Heart right ventricle (tissue), 16 donors: ENCODE data around the gene DARS1. TPM values are rescaled to one million over a fixed set of nuclear protein-coding genes. Genes with fewer than 3 reads are reported as not detected.

Experiments used
- ATAC-seq, 8 donors: fragments of 200-7000 bp; cut with Tn5 transposase; one replicate each; pipeline ENCODE4 v1.9.1; 2020; ENCODE audit warnings: mild to moderate bottlenecking in 8 of 8, moderate library complexity in 8 of 8, moderate number of reproducible peaks in 1 of 8
- DNase-seq, 2 donors: peaks; one replicate each; pipeline ENCODE4 v3.0.0-alpha.2; 2020
- H3K27ac ChIP-seq, 10 donors: fragments of 200-600 bp; sonication (generic) in 2 of 10; one replicate each; pipeline versions ENCODE4 v1.5.0 to v1.8.0; 2020 to 2022; ENCODE audit warnings: mild to moderate bottlenecking in 3 of 10
- H3K27me3 ChIP-seq, 7 donors: fragments of 200-600 bp; one replicate each; pipeline ENCODE4 v1.8.0; 2021 to 2022; ENCODE audit warnings: mild to moderate bottlenecking in 2 of 7
- H3K36me3 ChIP-seq, 9 donors: fragments of 200-600 bp; sonication (generic) in 1 of 9; one replicate each; pipeline versions ENCODE4 v1.5.0 to v1.8.0; 2020 to 2022; ENCODE audit warnings: mild to moderate bottlenecking in 2 of 9
- H3K4me1 ChIP-seq, 9 donors: fragments of 200-600 bp; sonication (generic) in 1 of 9; one replicate each; pipeline versions ENCODE4 v1.5.0 to v1.8.0; 2020 to 2022; ENCODE audit warnings: mild to moderate bottlenecking in 4 of 9
- H3K4me3 ChIP-seq, 10 donors: fragments of 200-600 bp; sonication (generic) in 2 of 10; one replicate each; pipeline versions ENCODE4 v1.5.0 to v1.8.0; 2020 to 2022; ENCODE audit warnings: mild to moderate bottlenecking in 7 of 10, moderate library complexity in 2 of 10
- H3K9me3 ChIP-seq, 11 donors: fragments of 200-600 bp in 10 of 11; sonication (generic) in 2 of 11; one replicate each; pipeline versions ENCODE4 v1.5.0 to v1.8.0; 2013 to 2022; ENCODE audit warnings: mild to moderate bottlenecking in 2 of 11, control low read depth in 1 of 11, moderate library complexity in 1 of 11
- WGBS, 2 donors: extraction: QIAGEN DNeasy Blood & Tissue Kit; methylation state at CpG; one replicate each; pipeline ENCODE4 v1.1.7; 2013; ENCODE audit warnings: inconsistent platforms in 1 of 2; 5-methylcytosine and 5-hydroxymethylcytosine counted together
- intact Hi-C, 10 donors: fragments of 100-400 bp; cut with DNase I; formaldehyde crosslinking; loops; one replicate each; pipeline versions ENCODE4 v1.11.1 to v1.14.2; 2022
- polyA plus RNA-seq, 2 donors: library from polyadenylated mRNA; stranded (reverse); fragments of 200-250 nt; gene quantifications; one replicate each; pipeline ENCODE4 v1.2.3, GENCODE V29; 2013
- total RNA-seq, 10 donors: library from RNA; stranded (reverse); fragmentation: NEBNext Ultra II Directional in 3 of 10; extraction: Animal tissue kit (Norgen Biotek cat#: 25700) in 3 of 10; gene quantifications; one replicate each; pipeline versions ENCODE4 v1.2.1 to v1.2.4, GENCODE V29; 2021 to 2023
- TF ChIP-seq, protein P1 (sequence below), 9 donors: fragments of 200-600 bp; sonication (generic) in 2 of 9; IDR thresholded peaks; one replicate each; pipeline versions ENCODE4 v1.5.0 to v1.8.0; 2021 to 2022; ENCODE audit warnings: antibody characterized with exemption in 9 of 9, mild to moderate bottlenecking in 5 of 9, moderate library complexity in 1 of 9
- donor health status: Arrhythmogenic right ventricular cardiomyopathy.
- donor health status: ischemic (EF 13 %, LVEDD 7.1; RV severe dilation, severe dysfunction).
- donor health status: healthy with polysubstance abuse.
- donor health status: DM: no; HTN: yes; CAD: no.
- donor health status: DM: no; HTN: no; CAD: no.
- donor health status: ischemic (EF 25% LVEDD 6.9; RV normal size, moderate dysfunction).
- donor health status: ischemic (EF 25% LVEDD 5.7; RV mildly dilated, moderate dysfunction).
- donor health status: healthy.
- donor health status: DM: yes; HTN: yes; CAD: no.
- donor health status: Ischemic cardiomyopathy.
- donor health status: ischemic (EF 35%, LVEDD 5.7; RV mildly dilated, moderate dysfunction).
- donor health status: nonischemic (EF 11% LVEDD 7.7; RV severe dilation, severe dysfunction).
- donor health status: DM: yes; HTN: yes; CAD: no.
- donor health status: PGD.
- donor health status: ischemic (EF 29% LVEDD 5.4; RV normal size, mild dysfunction).
- donor health status: nonischemic (EF 23%, LVEDD 6.1; RV moderate dilation, normal function).

The DARS1 gene
- total and polyA plus RNA-seq, 12 donors: 47.8 to 136 (median 65.7) TPM

DNA sequence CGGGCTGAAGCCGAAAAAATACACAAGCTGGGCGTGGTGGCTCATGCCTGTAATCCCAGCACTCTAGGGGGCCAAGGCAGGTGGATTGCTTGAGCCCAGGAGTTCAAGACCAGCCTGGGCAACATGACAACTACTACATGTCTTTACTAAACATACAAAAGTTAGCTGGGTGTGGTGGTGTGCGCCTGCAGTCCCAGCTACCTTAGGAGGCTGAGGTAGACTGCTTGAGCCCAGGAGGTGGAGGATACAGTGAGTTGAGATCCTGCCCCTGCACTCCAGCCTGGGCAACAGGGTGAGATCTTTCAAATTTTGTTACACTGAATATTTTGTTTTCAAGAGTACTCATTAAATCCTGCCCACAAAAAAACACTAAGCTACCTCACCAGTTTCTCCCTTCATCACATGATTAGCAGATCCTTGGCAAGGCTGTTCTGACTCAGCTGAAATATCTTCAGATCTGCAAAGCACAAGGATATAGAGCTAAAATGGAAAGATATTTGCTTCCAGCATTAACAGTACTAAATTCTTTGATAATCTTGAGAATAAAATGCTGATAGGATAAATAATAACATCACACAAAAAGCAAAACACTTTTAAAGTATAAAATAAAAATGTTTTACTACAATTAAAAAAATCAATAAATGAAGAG is 81.0 kb downstream of the DARS1 start:
- Histone ChIP-seq H3K4me1 (peaks cover 0 to 6% (median 0%) of the 10 kb centered on the region in 9 donors), H3K4me3 (no peak overlapping the region), H3K27me3 (no peaks in the 10 kb centered on the region), H3K9me3 (no peaks in the 10 kb centered on the region), H3K36me3 (peaks cover 0 to 73% (median 23%) of the 10 kb centered on the region in 9 donors), H3K27ac (no peak overlapping the region)
- intact Hi-C loops: no loop called here
- TF ChIP-seq, protein P1, sequence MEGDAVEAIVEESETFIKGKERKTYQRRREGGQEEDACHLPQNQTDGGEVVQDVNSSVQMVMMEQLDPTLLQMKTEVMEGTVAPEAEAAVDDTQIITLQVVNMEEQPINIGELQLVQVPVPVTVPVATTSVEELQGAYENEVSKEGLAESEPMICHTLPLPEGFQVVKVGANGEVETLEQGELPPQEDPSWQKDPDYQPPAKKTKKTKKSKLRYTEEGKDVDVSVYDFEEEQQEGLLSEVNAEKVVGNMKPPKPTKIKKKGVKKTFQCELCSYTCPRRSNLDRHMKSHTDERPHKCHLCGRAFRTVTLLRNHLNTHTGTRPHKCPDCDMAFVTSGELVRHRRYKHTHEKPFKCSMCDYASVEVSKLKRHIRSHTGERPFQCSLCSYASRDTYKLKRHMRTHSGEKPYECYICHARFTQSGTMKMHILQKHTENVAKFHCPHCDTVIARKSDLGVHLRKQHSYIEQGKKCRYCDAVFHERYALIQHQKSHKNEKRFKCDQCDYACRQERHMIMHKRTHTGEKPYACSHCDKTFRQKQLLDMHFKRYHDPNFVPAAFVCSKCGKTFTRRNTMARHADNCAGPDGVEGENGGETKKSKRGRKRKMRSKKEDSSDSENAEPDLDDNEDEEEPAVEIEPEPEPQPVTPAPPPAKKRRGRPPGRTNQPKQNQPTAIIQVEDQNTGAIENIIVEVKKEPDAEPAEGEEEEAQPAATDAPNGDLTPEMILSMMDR (IDR thresholded peaks at IDR 0.05): no peak
- no peak for DNase-seq
- ATAC-seq: no peak
- WGBS, 2 donors: 95 to 97% methylated on average over 4 of the region's 4 CpGs

DNA sequence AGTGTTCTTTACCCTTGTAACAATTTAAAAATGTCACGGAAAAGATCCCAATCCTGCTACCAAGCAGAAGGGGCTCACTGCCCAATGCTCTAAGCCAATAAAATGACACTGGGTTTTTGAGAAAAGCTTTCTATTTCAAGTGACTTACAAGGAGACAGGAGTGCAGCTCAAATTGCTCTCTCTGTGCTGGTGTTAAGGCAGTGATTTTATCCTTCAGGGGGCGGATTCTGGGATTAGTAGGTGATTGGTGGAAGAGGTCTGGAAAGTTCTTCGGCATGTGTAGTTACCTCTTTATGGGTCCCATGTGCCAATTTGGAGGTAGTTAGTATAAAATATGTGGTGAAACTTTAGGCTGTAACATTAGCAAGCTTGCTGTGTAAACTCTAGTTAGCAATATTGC is 81.8 kb downstream of the DARS1 start:
- intact Hi-C loops: no loop called here
- peaks cover 0 to 67% (median 17%) of the 10 kb centered on the region in 9 donors for H3K36me3 ChIP-seq
- no peak for ATAC-seq
- TF ChIP-seq, protein P1 (IDR thresholded peaks at IDR 0.05): no peak
- no peak for DNase-seq
- peaks cover 0 to 6% (median 0%) of the 10 kb centered on the region in 9 donors for H3K4me1 ChIP-seq
- no peaks in the 10 kb centered on the region for H3K9me3 ChIP-seq
- H3K4me3 ChIP-seq: no peak overlapping the region
- no peak overlapping the region for H3K27ac ChIP-seq
- WGBS, 2 donors: 92 to 94% methylated on average over 3 of the region's 3 CpGs
- H3K27me3 ChIP-seq: no peaks in the 10 kb centered on the region

DNA sequence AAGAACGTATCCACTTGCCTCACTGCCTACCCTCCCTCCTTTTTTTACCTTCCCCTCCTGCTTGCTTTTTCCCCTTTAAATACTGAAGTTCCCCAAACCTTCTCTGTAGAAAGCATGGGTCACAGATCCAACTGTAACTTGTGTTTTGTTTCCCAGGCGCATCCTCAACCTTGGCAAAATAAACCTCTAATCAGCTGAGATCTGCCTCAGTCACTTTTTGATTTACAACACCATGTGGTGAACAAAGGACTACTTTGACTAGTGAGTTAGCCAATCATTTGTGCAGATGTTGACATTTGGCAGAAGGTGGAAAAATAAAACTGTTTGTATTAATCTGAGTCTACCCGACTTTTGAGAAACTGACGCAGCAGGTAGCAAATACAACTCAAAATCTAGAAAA is 85.9 kb downstream of the DARS1 start:
- DNase-seq (no peak), ATAC-seq (no peak)
- TF ChIP-seq, protein P1 (IDR thresholded peaks at IDR 0.05): no peak
- 90 to 94% methylated on average over 4 of the region's 4 CpGs for WGBS, 2 donors
- intact Hi-C loops: no loop called here
- no peak overlapping the region for H3K27ac ChIP-seq
- no peaks in the 10 kb centered on the region for H3K9me3 ChIP-seq
- H3K27me3 ChIP-seq: no peaks in the 10 kb centered on the region
- no peak overlapping the region for H3K4me3 ChIP-seq
- H3K36me3 ChIP-seq: peaks cover 0 to 27% (median 0%) of the 10 kb centered on the region in 9 donors
- H3K4me1 ChIP-seq: peaks cover 0 to 4% (median 0%) of the 10 kb centered on the region in 9 donors

DNA sequence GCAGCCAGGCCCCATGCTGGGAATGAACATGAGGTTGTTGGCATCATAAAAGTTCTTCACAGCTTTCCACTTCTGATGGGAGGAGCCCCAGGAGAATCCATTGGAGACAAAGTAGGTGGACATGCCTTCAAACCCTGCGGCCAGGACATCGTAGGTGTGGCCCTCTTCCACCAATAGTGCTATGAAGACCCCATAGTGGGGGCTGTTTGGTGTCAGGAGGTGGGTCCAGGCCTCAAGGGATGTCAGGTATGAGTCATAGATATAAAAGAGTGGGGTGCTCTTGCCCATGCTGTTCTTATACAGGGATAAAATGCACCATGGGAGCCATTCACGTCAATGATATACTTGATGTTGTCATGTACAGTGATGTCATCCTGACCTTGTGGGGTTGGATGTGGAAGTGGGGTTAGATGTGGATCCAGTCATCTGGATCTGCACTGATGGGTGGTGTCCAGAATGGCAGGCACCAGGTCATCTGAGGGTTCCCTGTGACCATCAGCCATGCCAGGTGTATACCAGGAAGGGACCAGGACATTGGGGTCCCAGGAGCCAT is 87.1 kb downstream of the DARS1 start:
- Histone ChIP-seq H3K27ac (no peak overlapping the region), H3K36me3 (peaks cover 0 to 15% (median 0%) of the 10 kb centered on the region in 9 donors), H3K9me3 (no peaks in the 10 kb centered on the region), H3K4me1 (no peaks in the 10 kb centered on the region), H3K4me3 (no peak overlapping the region), H3K27me3 (no peaks in the 10 kb centered on the region)
- TF ChIP-seq, protein P1 (IDR thresholded peaks at IDR 0.05): no peak
- no peak for DNase-seq
- 98 to 99% methylated on average over 3 of the region's 3 CpGs for WGBS, 2 donors
- intact Hi-C loops: no loop called here
- peak in 1 of 8 donors; percentile 38 for ATAC-seq
